ENCODE measurements around the gene OR52N5. TPM values are rescaled to one million over a fixed set of nuclear protein-coding genes. Genes with fewer than 3 reads are reported as not detected.

The OR52N5 gene
- total RNA-seq, 1 donor from 2014 or later: not detected

GRCh38 chr11:5736396-5736795, 46.8 kb downstream of the OR52N5 start, which contains the start of gene OR56B1:
Gene OR56B1 (plus strand): TSS chr11:5736448. CDS start chr11:5736517, 69 bp downstream.
- H3K27ac Mint-ChIP-seq (ENCODE audit: unreplicated experiment): no peak within 1 kb of the TSS
- H3K36me3 Mint-ChIP-seq (ENCODE audit: low read depth, unreplicated experiment): no peaks in the 10 kb centered on the region
- Histone ChIP-seq H3K4me2 (ENCODE audit: low read length) (no peak within 1 kb of the TSS), H2AFZ (ENCODE audit: low read depth, low read length) (no peak within 1 kb of the TSS), H3K9me3 (ENCODE audit: insufficient read depth, low read depth, low read length) (no peaks in the 10 kb centered on the region), H3K27ac (ENCODE audit: low read depth, low read length) (no peak within 1 kb of the TSS), H3K4me1 (ENCODE audit: insufficient read depth, low read length) (no peaks in the 10 kb centered on the region), H3K27me3 (ENCODE audit: insufficient read depth, low read length) (no peaks in the 10 kb centered on the region), H4K20me1 (ENCODE audit: insufficient read depth, low read length) (no peaks in the 10 kb centered on the region), H3K9ac (ENCODE audit: low read length) (no peak within 1 kb of the TSS), H3K36me3 (ENCODE audit: insufficient read depth, low read length) (no peaks in the 10 kb centered on the region), H3K79me2 (ENCODE audit: insufficient read depth, low read length) (no peaks in the 10 kb centered on the region), H3K4me3 (ENCODE audit: insufficient read depth, low read depth, low read length) (no peak within 1 kb of the TSS)
- peaks cover 18% of the 10 kb centered on the region for H3K4me1 Mint-ChIP-seq (ENCODE audit: low read depth, unreplicated experiment)
- no peaks in the 10 kb centered on the region for H3K27me3 Mint-ChIP-seq (ENCODE audit: low read depth, unreplicated experiment)
- no peaks in the 10 kb centered on the region for H3K9me3 Mint-ChIP-seq (ENCODE audit: unreplicated experiment)
- TF ChIP-seq EZH2 (IDR thresholded peaks at IDR 0.05; ENCODE audit: insufficient read depth, low read length) (no peak), CTCF (IDR thresholded peaks at IDR 0.05; ENCODE audit: insufficient read depth, low read depth, low read length) (no peak)
- no peak within 1 kb of the TSS for H3K4me3 Mint-ChIP-seq (ENCODE audit: unreplicated experiment)
- no peak for FAIRE-seq
- no peak for DNase-seq (ENCODE audit: low read depth)

GRCh38 chr11:5727691-5728090, 55.5 kb downstream of the OR52N5 start:
- no peak for FAIRE-seq
- Histone ChIP-seq H3K4me3 (ENCODE audit: insufficient read depth, low read depth, low read length) (no peak overlapping the region), H4K20me1 (ENCODE audit: insufficient read depth, low read length) (no peaks in the 10 kb centered on the region), H3K36me3 (ENCODE audit: insufficient read depth, low read length) (no peaks in the 10 kb centered on the region), H3K9me3 (ENCODE audit: insufficient read depth, low read depth, low read length) (no peaks in the 10 kb centered on the region), H3K4me2 (ENCODE audit: low read length) (no peak overlapping the region), H3K27me3 (ENCODE audit: insufficient read depth, low read length) (no peaks in the 10 kb centered on the region), H3K9ac (ENCODE audit: low read length) (no peak overlapping the region), H3K4me1 (ENCODE audit: insufficient read depth, low read length) (no peaks in the 10 kb centered on the region), H3K27ac (ENCODE audit: low read depth, low read length) (no peak overlapping the region), H2AFZ (ENCODE audit: low read depth, low read length) (no peak overlapping the region), H3K79me2 (ENCODE audit: insufficient read depth, low read length) (no peaks in the 10 kb centered on the region)
- H3K27ac Mint-ChIP-seq (ENCODE audit: unreplicated experiment): no peak overlapping the region
- H3K27me3 Mint-ChIP-seq (ENCODE audit: low read depth, unreplicated experiment): peaks cover 2% of the 10 kb centered on the region
- DNase-seq (ENCODE audit: low read depth): no peak
- no peak overlapping the region for H3K4me3 Mint-ChIP-seq (ENCODE audit: unreplicated experiment)
- no peaks in the 10 kb centered on the region for H3K36me3 Mint-ChIP-seq (ENCODE audit: low read depth, unreplicated experiment)
- no peaks in the 10 kb centered on the region for H3K4me1 Mint-ChIP-seq (ENCODE audit: low read depth, unreplicated experiment)
- TF ChIP-seq CTCF (IDR thresholded peaks at IDR 0.05; ENCODE audit: insufficient read depth, low read depth, low read length) (no peak), EZH2 (IDR thresholded peaks at IDR 0.05; ENCODE audit: insufficient read depth, low read length) (no peak)
- no peaks in the 10 kb centered on the region for H3K9me3 Mint-ChIP-seq (ENCODE audit: unreplicated experiment)

GRCh38 chr11:5726351-5726750, 56.8 kb downstream of the OR52N5 start:
- H3K27me3 Mint-ChIP-seq (ENCODE audit: low read depth, unreplicated experiment): peaks cover 2% of the 10 kb centered on the region
- TF ChIP-seq EZH2 (IDR thresholded peaks at IDR 0.05; ENCODE audit: insufficient read depth, low read length): no peak
- no peak for TF ChIP-seq CTCF (IDR thresholded peaks at IDR 0.05; ENCODE audit: insufficient read depth, low read depth, low read length)
- Histone ChIP-seq H3K4me3 (ENCODE audit: insufficient read depth, low read depth, low read length) (no peak overlapping the region), H3K4me1 (ENCODE audit: insufficient read depth, low read length) (no peaks in the 10 kb centered on the region), H3K79me2 (ENCODE audit: insufficient read depth, low read length) (no peaks in the 10 kb centered on the region), H3K27ac (ENCODE audit: low read depth, low read length) (no peak overlapping the region), H3K9ac (ENCODE audit: low read length) (no peak overlapping the region), H3K9me3 (ENCODE audit: insufficient read depth, low read depth, low read length) (no peaks in the 10 kb centered on the region), H4K20me1 (ENCODE audit: insufficient read depth, low read length) (no peaks in the 10 kb centered on the region), H3K4me2 (ENCODE audit: low read length) (no peak overlapping the region), H3K36me3 (ENCODE audit: insufficient read depth, low read length) (no peaks in the 10 kb centered on the region), H2AFZ (ENCODE audit: low read depth, low read length) (no peak overlapping the region), H3K27me3 (ENCODE audit: insufficient read depth, low read length) (no peaks in the 10 kb centered on the region)
- no peak for DNase-seq (ENCODE audit: low read depth)
- no peaks in the 10 kb centered on the region for H3K4me1 Mint-ChIP-seq (ENCODE audit: low read depth, unreplicated experiment)
- no peak for FAIRE-seq
- H3K4me3 Mint-ChIP-seq (ENCODE audit: unreplicated experiment): no peak overlapping the region
- H3K27ac Mint-ChIP-seq (ENCODE audit: unreplicated experiment): no peak overlapping the region
- H3K36me3 Mint-ChIP-seq (ENCODE audit: low read depth, unreplicated experiment): no peaks in the 10 kb centered on the region
- H3K9me3 Mint-ChIP-seq (ENCODE audit: unreplicated experiment): no peaks in the 10 kb centered on the region
